GM19351 (cell line): ENCODE measurements around the gene FAM161A.
"Not testable (repeated sequence)": the region's sequence is repeated elsewhere in the genome, so short reads cannot be mapped to it uniquely, and the experiment has no call there.

Source experiments
- ATAC-seq: cut with Tn5 transposase; IDR thresholded peaks from one replicate; pipeline ENCODE4 v1.9.1; 2021; ENCODE audit warnings: mild to moderate bottlenecking, moderate library complexity; ENCODE audit not compliant: unreplicated experiment

Gene FAM161A

GRCh38 chr2:61853847-61854563 is at the start of gene FAM161A:
Gene FAM161A (minus strand): TSS chr2:61854060. CDS start chr2:61854041, 19 bp downstream.
- peak; percentile 79 for ATAC-seq

GRCh38 chr2:61900281-61900680 is 46.4 kb upstream of the FAM161A start:
- ATAC-seq: no peak

- no peak for ATAC-seq
These were observed 45.0 kb upstream of the FAM161A start for GRCh38 chr2:61898810-61899209.

GRCh38 chr2:61888267-61889055 is 34.6 kb upstream of the FAM161A start, which contains the start of gene CCT4:
Gene CCT4 (minus strand): TSS chr2:61888656. CDS start chr2:61888507, 149 bp downstream.
- ATAC-seq: peak; percentile 70

GRCh38 chr2:61887717-61888266 is 33.9 kb upstream of the FAM161A start:
- no peak for ATAC-seq

GRCh38 chr2:61885896-61886603 is 32.2 kb upstream of the FAM161A start:
- no peak for ATAC-seq

GRCh38 chr2:61882850-61883249 is 29.0 kb upstream of the FAM161A start:
- no peak for ATAC-seq

GRCh38 chr2:61879351-61879750 is 25.5 kb upstream of the FAM161A start:
- ATAC-seq: not testable (repeated sequence)

GRCh38 chr2:61878761-61879160 is 24.9 kb upstream of the FAM161A start:
- ATAC-seq: no peak

GRCh38 chr2:61877571-61878245 is 23.8 kb upstream of the FAM161A start:
- ATAC-seq: no peak

GRCh38 chr2:61876400-61876799 is 22.5 kb upstream of the FAM161A start:
- ATAC-seq: no peak

- ATAC-seq: not testable (repeated sequence)
These were observed 12.7 kb upstream of the FAM161A start for GRCh38 chr2:61866482-61867089.

- ATAC-seq: no peak
These were observed 8.2 kb upstream of the FAM161A start for GRCh38 chr2:61862085-61862484.

GRCh38 chr2:61857224-61857623 is 3.4 kb upstream of the FAM161A start:
- no peak for ATAC-seq

- ATAC-seq: no peak
These were observed 1.4 kb upstream of the FAM161A start for GRCh38 chr2:61855318-61855613.

- peak; percentile 85 for ATAC-seq
These were observed 881 bp upstream of the FAM161A start for GRCh38 chr2:61854564-61855317.

GRCh38 chr2:61853086-61853846 is 594 bp downstream of the FAM161A start:
- ATAC-seq: peak; percentile 59

GRCh38 chr2:61851270-61851669 is 2.6 kb downstream of the FAM161A start:
- ATAC-seq: not testable (repeated sequence)

GRCh38 chr2:61845320-61845719 is 8.5 kb downstream of the FAM161A start:
- ATAC-seq: no peak
